ENCODE measurements around the gene PIGB.

PIGB gene

GRCh38 chr15:55356985-55357585 lies 38.1 kb downstream of the PIGB start:
- DNase-seq (ENCODE audit: extremely low spot score), result no peak
- ChIA-PET POLR2A (no interaction called here), CTCF (no interaction called here)
- TF ChIP-seq LEF1 (IDR thresholded peaks at IDR 0.05; ENCODE audit: borderline replicate concordance) (no peak), TARDBP (IDR thresholded peaks at IDR 0.05) (no peak), BHLHE40 (IDR thresholded peaks at IDR 0.05; ENCODE audit: borderline replicate concordance) (no peak), SP1 (IDR thresholded peaks at IDR 0.05) (no peak), HDGF (IDR thresholded peaks at IDR 0.05; ENCODE audit: borderline replicate concordance) (no peak), L3MBTL2 (conservative IDR thresholded peaks at IDR 0.05) (no peak), NFRKB (IDR thresholded peaks at IDR 0.05) (no peak), SUZ12 (IDR thresholded peaks at IDR 0.05) (no peak), FOXA1 (IDR thresholded peaks at IDR 0.05) (no peak), FOXK2 (IDR thresholded peaks at IDR 0.05) (no peak), ELF4 (IDR thresholded peaks at IDR 0.05) (no peak), ZNF384 (IDR thresholded peaks at IDR 0.05) (no peak), ARNT (IDR thresholded peaks at IDR 0.05) (no peak), CTBP1 (IDR thresholded peaks at IDR 0.05; ENCODE audit: borderline replicate concordance) (no peak), FOXM1 (IDR thresholded peaks at IDR 0.05; ENCODE audit: borderline replicate concordance) (no peak)
- TF ChIP-seq, protein P1, sequence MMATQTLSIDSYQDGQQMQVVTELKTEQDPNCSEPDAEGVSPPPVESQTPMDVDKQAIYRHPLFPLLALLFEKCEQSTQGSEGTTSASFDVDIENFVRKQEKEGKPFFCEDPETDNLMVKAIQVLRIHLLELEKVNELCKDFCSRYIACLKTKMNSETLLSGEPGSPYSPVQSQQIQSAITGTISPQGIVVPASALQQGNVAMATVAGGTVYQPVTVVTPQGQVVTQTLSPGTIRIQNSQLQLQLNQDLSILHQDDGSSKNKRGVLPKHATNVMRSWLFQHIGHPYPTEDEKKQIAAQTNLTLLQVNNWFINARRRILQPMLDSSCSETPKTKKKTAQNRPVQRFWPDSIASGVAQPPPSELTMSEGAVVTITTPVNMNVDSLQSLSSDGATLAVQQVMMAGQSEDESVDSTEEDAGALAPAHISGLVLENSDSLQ (IDR thresholded peaks at IDR 0.05), result no peak

GRCh38 chr15:55357774-55358173 lies 38.8 kb downstream of the PIGB start:
- DNase-seq (ENCODE audit: extremely low spot score), result no peak
- TF ChIP-seq ELF4 (IDR thresholded peaks at IDR 0.05) (no peak), CTBP1 (IDR thresholded peaks at IDR 0.05; ENCODE audit: borderline replicate concordance) (no peak), ARNT (IDR thresholded peaks at IDR 0.05) (no peak), FOXA1 (IDR thresholded peaks at IDR 0.05) (no peak), NFRKB (IDR thresholded peaks at IDR 0.05) (no peak), ZNF384 (IDR thresholded peaks at IDR 0.05) (no peak), FOXM1 (IDR thresholded peaks at IDR 0.05; ENCODE audit: borderline replicate concordance) (no peak), BHLHE40 (IDR thresholded peaks at IDR 0.05; ENCODE audit: borderline replicate concordance) (no peak), SP1 (IDR thresholded peaks at IDR 0.05) (no peak), FOXK2 (IDR thresholded peaks at IDR 0.05) (no peak), LEF1 (IDR thresholded peaks at IDR 0.05; ENCODE audit: borderline replicate concordance) (no peak), TARDBP (IDR thresholded peaks at IDR 0.05) (no peak), SUZ12 (IDR thresholded peaks at IDR 0.05) (no peak), HDGF (IDR thresholded peaks at IDR 0.05; ENCODE audit: borderline replicate concordance) (no peak), L3MBTL2 (conservative IDR thresholded peaks at IDR 0.05) (no peak)
- TF ChIP-seq, protein P1 (IDR thresholded peaks at IDR 0.05), result no peak
- POLR2A ChIA-PET, result no interaction called here
- CTCF ChIA-PET, result no interaction called here

GRCh38 chr15:55358471-55358870 lies 39.4 kb downstream of the PIGB start:
- ChIA-PET CTCF (no interaction called here), POLR2A (no interaction called here)
- no peak for DNase-seq (ENCODE audit: extremely low spot score)

DNA sequence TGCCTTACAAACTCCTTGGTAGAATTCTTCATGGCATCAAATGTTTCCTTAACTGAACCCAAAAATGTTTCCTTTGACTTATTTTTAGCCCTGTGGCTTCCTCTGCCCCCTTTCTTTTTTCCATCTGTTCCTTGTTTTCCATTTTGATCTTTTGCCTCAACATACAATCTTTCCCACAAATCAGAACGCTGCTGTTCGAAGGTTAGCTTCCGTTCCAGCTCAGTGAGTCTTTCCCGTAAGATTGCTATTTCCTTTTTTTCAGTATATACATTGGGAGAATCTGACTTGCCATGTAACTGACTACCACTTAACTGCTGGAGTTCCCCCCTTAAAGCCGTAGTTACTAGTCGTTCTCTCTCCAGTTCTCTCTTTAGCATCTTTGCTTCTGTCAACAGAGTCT lies 41.2 kb downstream of the PIGB start:
- DNase-seq (ENCODE audit: extremely low spot score), result no peak
- ChIA-PET POLR2A (interaction anchor here (0.6 kb wide), 1 partner anchor 1162 kb away, joined by 5 read pairs; no protein-coding TSS in a partner anchor), CTCF (no interaction called here)
- TF ChIP-seq ELF4 (IDR thresholded peaks at IDR 0.05) (no peak), SUZ12 (IDR thresholded peaks at IDR 0.05) (no peak), HDGF (IDR thresholded peaks at IDR 0.05; ENCODE audit: borderline replicate concordance) (no peak), ZNF384 (IDR thresholded peaks at IDR 0.05) (no peak), ARNT (IDR thresholded peaks at IDR 0.05) (no peak), FOXA1 (IDR thresholded peaks at IDR 0.05) (no peak), LEF1 (IDR thresholded peaks at IDR 0.05; ENCODE audit: borderline replicate concordance) (no peak), BHLHE40 (IDR thresholded peaks at IDR 0.05; ENCODE audit: borderline replicate concordance) (no peak), CTBP1 (IDR thresholded peaks at IDR 0.05; ENCODE audit: borderline replicate concordance) (no peak)

More at GRCh38 chr15:55358471-55358870, 39.4 kb downstream of the PIGB start:
- TF ChIP-seq, protein P1 (IDR thresholded peaks at IDR 0.05), result no peak
- TF ChIP-seq TARDBP (IDR thresholded peaks at IDR 0.05) (no peak), FOXA1 (IDR thresholded peaks at IDR 0.05) (no peak), ELF4 (IDR thresholded peaks at IDR 0.05) (no peak), NFRKB (IDR thresholded peaks at IDR 0.05) (no peak), FOXM1 (IDR thresholded peaks at IDR 0.05; ENCODE audit: borderline replicate concordance) (no peak), CTBP1 (IDR thresholded peaks at IDR 0.05; ENCODE audit: borderline replicate concordance) (no peak), SP1 (IDR thresholded peaks at IDR 0.05) (no peak), SUZ12 (IDR thresholded peaks at IDR 0.05) (no peak), FOXK2 (IDR thresholded peaks at IDR 0.05) (no peak), L3MBTL2 (conservative IDR thresholded peaks at IDR 0.05) (no peak), BHLHE40 (IDR thresholded peaks at IDR 0.05; ENCODE audit: borderline replicate concordance) (no peak), ARNT (IDR thresholded peaks at IDR 0.05) (no peak), HDGF (IDR thresholded peaks at IDR 0.05; ENCODE audit: borderline replicate concordance) (no peak)

DNA sequence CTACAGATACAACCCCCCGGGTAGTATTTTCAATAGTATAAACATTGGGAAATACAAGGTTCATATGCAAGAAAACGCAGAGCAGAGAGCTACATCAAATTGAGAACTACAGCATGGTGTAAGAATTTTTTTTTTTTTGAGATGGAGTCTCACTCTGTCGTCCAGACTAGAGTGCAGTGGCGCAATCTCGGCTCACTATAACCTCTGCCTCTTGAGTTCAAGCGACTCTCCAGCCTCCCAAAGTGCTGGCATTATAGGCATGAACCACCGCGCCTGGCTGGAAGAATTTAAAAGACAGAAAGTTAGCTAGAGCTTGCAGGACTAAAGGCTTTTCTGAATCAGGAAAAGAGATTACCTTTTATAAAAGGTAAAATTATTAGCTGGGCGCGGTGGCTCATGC lies 42.0 kb downstream of the PIGB start:
- DNase-seq (ENCODE audit: extremely low spot score), result no peak
- TF ChIP-seq FOXA1 (IDR thresholded peaks at IDR 0.05), result no peak
- no peak for TF ChIP-seq TARDBP (IDR thresholded peaks at IDR 0.05)
- no peak for TF ChIP-seq FOXK2 (IDR thresholded peaks at IDR 0.05)
- POLR2A ChIA-PET, result interaction anchor here (0.6 kb wide), 1 partner anchor 1163 kb away, joined by 5 read pairs; no protein-coding TSS in a partner anchor
- CTCF ChIA-PET, result no interaction called here

- CTCF ChIA-PET, result interaction anchor here (0.6 kb wide), 1 partner anchor 77 kb away, joined by 3 read pairs; no protein-coding TSS in a partner anchor
- no peak for DNase-seq (ENCODE audit: extremely low spot score)
- TF ChIP-seq FOXK2 (IDR thresholded peaks at IDR 0.05) (no peak), ELF4 (IDR thresholded peaks at IDR 0.05) (no peak), NFRKB (IDR thresholded peaks at IDR 0.05) (no peak), FOXM1 (IDR thresholded peaks at IDR 0.05; ENCODE audit: borderline replicate concordance) (no peak), SUZ12 (IDR thresholded peaks at IDR 0.05) (no peak), CTBP1 (IDR thresholded peaks at IDR 0.05; ENCODE audit: borderline replicate concordance) (no peak), FOXA1 (IDR thresholded peaks at IDR 0.05) (no peak), LEF1 (IDR thresholded peaks at IDR 0.05; ENCODE audit: borderline replicate concordance) (no peak), BHLHE40 (IDR thresholded peaks at IDR 0.05; ENCODE audit: borderline replicate concordance) (no peak), L3MBTL2 (conservative IDR thresholded peaks at IDR 0.05) (no peak), ARNT (IDR thresholded peaks at IDR 0.05) (no peak), TARDBP (IDR thresholded peaks at IDR 0.05) (no peak), ZNF384 (IDR thresholded peaks at IDR 0.05) (no peak), SP1 (IDR thresholded peaks at IDR 0.05) (no peak), HDGF (IDR thresholded peaks at IDR 0.05; ENCODE audit: borderline replicate concordance) (no peak)
- TF ChIP-seq, protein P1 (IDR thresholded peaks at IDR 0.05), result no peak
- POLR2A ChIA-PET, result no interaction called here
Observed at GRCh38 chr15:55362641-55363040, 43.6 kb downstream of the PIGB start.

Measured in HEK293T (cell line).